Coronary artery (tissue), 2 donors: ENCODE results near the gene GKN2.

ENCODE experiments used
- DNase-seq: peaks from one replicate; pipeline ENCODE4 v3.0.0-alpha.2; 2017; ENCODE audit warnings: low spot score
- H3K27ac ChIP-seq, 2 donors: fragments of 200-600 bp; sonication (generic); one replicate each; pipeline ENCODE4 v1.5.1; 2016 to 2019
- H3K4me3 ChIP-seq: fragments of 200-600 bp; sonication (generic); 2 replicates; pipeline ENCODE4 v1.5.1; 2016; ENCODE audit warnings: mild to moderate bottlenecking, moderate library complexity
- CTCF ChIP-seq: fragments of 200-600 bp; sonication (generic); IDR thresholded peaks from one replicate; pipeline ENCODE4 v1.5.1; 2019; ENCODE audit warnings: antibody characterized with exemption

Gene GKN2

DNA sequence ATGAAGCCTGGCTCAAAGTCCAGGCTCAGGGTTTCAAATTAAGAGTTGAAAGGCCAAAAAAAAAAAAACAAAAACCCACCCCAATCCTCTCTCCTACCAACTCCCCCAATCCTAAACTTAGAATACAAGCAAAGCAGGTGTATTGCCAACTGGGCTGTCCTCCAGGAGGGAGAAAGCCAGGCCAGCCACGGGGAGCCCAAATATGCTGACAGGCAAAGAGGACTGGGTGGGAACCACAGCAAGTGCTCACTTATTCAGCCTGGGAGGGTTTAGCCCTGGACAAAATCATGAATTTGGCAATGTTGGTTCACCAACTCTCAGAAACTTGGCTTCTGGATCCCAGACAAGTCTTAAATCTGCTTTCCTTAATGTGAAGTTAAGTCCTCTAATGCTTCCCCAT, 36.5 kb downstream of the GKN2 start:
- Histone ChIP-seq H3K27ac (no peak overlapping the region), H3K4me3 (no peak overlapping the region)
- TF ChIP-seq CTCF, result no peak
- no peak for DNase-seq

DNA sequence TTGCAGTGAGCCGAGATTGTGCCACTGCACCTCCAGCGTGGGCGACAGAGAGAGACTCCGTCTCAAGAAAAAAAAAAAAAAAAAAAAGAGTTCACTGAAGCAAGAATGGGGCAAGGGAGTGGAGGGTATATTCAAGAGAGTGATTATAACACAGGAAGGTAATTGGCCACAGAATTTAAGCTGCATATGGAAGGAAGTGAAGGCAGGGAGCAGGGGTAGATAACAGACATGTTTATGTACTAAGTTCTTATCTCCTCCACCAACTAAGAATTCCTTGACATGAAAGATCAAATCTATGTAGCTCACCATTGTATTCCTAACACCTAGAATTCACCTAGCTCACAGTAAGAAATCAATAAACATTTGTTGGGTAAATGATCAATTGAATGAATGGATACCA, 37.3 kb downstream of the GKN2 start:
- no peak overlapping the region for H3K27ac ChIP-seq
- no peak overlapping the region for H3K4me3 ChIP-seq
- TF ChIP-seq CTCF, result no peak
- DNase-seq, result no peak

DNA sequence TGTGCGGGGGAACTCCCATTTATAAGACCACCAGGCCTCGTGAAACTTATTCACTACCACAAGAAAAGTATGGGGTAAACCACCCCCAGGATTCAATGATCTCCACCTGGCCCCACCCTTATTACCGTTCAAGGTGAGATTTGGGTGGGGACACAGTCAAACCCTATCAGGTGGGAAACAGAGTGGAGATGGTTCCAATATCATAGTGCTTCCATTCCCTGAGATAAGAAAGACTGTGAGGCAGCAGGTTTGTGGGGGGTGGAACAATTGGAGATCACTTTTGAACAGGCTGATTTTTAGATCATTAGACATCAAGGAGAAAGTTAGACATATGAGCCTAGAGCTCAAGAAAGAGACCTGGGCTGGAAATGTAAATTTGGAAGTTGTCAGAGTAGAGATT, 39.3 kb downstream of the GKN2 start:
- no peak for TF ChIP-seq CTCF
- no peak overlapping the region for H3K27ac ChIP-seq
- DNase-seq, result no peak
- no peak overlapping the region for H3K4me3 ChIP-seq

DNA sequence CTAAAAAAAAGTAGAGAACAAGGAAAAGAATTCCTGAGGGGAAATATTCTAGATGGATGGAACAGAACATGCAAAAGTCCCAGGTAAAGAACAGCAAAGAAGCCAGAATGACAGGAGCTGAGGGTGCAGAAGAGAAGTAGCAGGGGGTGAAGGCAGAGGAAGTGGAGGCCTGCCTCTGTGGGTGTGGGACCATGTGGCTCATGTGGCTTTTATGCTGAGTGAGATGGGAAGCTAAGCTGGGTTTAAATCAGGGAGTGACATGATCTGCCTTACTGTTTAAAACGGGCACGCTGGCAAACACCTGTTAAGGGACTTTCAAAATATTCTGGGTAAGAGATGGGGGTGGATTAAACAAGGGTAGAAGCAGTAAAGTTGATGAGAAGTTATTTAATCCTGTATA, 40.0 kb downstream of the GKN2 start:
- no peak for DNase-seq
- no peak overlapping the region for H3K4me3 ChIP-seq
- TF ChIP-seq CTCF, result no peak
- no peak overlapping the region for H3K27ac ChIP-seq

DNA sequence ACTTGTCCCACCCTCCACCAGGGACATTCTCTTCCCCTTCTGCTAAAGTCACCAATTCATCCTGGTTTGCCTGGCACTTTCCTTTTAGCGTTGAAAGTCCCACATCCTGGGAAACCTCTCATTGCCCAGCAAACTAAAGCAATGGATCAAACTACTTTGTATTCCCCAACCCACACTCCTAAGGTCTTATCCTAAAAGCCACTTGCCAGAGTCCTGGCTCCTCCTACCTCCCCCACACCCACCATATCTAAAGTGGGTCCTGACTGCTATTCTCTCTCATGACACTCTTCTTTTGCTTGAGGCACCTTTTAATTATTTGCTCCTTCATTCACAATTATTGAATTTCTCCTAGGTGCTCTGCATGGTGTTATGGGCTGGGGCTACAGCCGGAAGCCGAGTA, 40.6 kb downstream of the GKN2 start:
- no peak for TF ChIP-seq CTCF
- Histone ChIP-seq H3K4me3 (no peak overlapping the region), H3K27ac (no peak overlapping the region)
- DNase-seq, result no peak

- Histone ChIP-seq H3K4me3 (no peak overlapping the region), H3K27ac (no peak overlapping the region)
- TF ChIP-seq CTCF, result no peak
- no peak for DNase-seq
Observed at GRCh38 chr2:68911709-68912108, 41.0 kb downstream of the GKN2 start.

- no peak for TF ChIP-seq CTCF
- no peak overlapping the region for H3K27ac ChIP-seq
- no peak overlapping the region for H3K4me3 ChIP-seq
- DNase-seq, result no peak
Observed at GRCh38 chr2:68911246-68911645, 41.4 kb downstream of the GKN2 start.
